VCaP (cell line): Measurements from ENCODE around the gene HDDC3.

Source experiments
- H3K27ac ChIP-seq: fragments of 450-650 bp; 2 replicates; pipeline ENCODE4 v1.5.1; 2017
- TF ChIP-seq, protein P1 (sequence below): fragments of 450-650 bp; conservative IDR thresholded peaks from 2 replicates; pipeline ENCODE4 v1.5.1; 2017; ENCODE audit warnings: mild to moderate bottlenecking, moderate library complexity

The HDDC3 gene

DNA sequence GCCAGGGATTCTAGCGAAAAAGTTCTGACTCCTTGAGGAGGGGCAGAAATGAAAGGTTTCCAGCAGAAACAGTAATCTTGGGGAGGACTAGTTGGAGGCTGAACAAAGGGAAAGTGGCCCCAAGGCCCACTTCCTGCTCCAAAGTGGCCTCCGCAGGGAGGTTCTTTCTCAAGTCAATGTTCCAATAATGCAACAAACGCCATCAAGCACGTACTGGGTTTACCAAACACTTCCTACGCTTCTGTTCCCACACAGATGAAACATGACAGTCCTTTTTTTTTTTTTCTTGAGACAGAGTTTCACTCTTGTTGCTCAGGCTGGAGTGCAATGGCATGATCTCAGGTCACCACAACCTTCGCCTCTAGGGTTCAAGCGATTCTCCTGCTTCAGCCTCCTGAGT is 12.7 kb upstream of the HDDC3 start:
- TF ChIP-seq, protein P1, sequence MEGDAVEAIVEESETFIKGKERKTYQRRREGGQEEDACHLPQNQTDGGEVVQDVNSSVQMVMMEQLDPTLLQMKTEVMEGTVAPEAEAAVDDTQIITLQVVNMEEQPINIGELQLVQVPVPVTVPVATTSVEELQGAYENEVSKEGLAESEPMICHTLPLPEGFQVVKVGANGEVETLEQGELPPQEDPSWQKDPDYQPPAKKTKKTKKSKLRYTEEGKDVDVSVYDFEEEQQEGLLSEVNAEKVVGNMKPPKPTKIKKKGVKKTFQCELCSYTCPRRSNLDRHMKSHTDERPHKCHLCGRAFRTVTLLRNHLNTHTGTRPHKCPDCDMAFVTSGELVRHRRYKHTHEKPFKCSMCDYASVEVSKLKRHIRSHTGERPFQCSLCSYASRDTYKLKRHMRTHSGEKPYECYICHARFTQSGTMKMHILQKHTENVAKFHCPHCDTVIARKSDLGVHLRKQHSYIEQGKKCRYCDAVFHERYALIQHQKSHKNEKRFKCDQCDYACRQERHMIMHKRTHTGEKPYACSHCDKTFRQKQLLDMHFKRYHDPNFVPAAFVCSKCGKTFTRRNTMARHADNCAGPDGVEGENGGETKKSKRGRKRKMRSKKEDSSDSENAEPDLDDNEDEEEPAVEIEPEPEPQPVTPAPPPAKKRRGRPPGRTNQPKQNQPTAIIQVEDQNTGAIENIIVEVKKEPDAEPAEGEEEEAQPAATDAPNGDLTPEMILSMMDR: no peak

DNA sequence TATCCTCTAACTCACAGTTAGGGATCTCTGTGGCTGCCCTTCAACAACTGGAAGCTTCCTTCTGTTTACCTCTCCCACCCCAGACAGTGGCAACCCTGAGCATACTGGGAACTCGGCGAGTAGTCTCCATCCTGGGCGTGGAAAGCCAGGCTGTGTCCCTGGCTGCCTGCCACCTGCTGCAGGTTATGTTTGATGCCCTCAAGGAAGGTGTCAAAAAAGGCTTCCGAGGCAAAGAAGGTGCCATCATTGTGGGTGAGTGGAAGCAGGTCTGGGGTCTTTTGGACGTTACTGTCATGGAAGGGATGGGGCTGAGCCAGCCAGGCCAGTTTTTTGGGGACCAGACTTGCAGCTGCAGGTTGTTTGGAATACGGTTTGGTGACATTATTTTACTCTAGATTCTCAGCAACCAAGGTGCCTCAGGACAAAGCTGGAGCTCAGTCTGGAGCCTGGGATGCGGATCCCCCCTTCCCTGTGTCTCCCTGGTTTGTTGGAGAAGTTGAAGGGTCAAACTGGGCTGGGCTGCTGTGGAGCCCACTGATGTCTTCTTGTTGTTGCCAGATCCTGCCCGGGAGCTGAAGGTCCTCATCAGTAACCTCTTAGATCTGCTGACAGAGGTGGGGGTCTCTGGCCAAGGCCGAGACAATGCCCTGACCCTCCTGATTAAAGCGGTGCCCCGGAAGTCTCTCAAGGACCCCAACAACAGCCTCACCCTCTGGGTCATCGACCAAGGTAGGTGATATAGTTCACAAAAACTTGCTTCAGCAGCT is 10.2 kb upstream of the HDDC3 start:
- H3K27ac ChIP-seq: no peak overlapping the region
- TF ChIP-seq, protein P1: no peak

More for the DNA sequence above, 12.7 kb upstream of the HDDC3 start:
- H3K27ac ChIP-seq: no peak overlapping the region

DNA sequence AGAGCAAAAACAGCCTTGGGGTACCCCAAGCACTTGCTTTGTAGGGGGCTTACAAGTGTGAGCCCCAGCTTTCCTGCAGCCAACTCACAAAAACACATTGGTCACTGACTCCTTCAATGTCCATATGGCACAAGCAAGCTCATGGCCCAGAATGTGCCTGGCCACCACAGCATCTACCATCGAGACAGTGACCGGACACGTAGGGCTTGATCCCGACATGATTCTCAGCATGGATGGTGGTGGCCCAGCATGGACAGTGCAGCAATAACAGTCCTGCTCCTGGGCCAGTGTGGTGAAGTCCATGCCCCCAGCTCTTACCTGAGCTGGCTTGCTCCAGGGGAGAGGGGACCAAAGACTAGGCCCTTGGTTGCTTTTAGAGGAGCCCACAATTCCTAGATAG is 8.7 kb upstream of the HDDC3 start:
- TF ChIP-seq, protein P1: no peak
- H3K27ac ChIP-seq: no peak overlapping the region

DNA sequence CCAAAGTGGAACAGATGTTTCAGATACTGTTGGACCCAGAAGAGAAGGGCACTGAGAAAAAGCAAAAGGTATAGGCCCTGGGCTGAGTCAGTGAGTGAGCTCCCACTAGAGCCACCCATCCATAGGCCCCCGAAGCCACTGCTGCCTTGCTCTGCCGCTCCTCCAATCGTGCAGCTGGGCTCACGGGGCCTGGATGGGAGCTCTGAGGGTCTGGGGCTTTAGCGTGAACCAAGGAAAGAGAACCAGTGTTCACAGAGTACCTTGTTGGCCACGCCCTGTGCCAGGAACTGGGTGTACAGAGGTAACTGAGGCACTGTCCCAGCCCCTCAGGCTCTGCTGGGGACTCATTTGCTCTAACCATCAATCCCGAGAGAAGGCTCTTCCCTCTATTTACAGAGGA is 7.4 kb upstream of the HDDC3 start:
- no peak overlapping the region for H3K27ac ChIP-seq
- TF ChIP-seq, protein P1: no peak

DNA sequence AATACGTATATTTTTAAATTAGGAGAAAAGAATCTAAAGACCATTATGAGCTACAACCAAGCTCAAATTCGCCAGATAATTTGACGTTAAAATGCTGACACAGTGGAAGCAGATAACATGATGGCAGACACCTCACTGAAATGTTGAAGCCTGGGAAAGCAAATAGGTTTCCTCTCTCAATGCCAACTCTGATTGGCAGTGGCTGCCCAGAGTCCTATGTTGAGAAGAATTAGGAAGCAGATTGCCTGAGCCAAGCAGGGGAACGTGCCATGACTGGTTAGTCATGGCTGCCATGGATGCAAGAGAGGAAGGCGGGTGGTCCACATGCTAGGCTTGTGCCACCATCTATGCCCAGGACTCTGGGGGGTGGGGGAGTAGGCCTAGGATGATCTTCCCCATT is 5.9 kb upstream of the HDDC3 start:
- TF ChIP-seq, protein P1: no peak

DNA sequence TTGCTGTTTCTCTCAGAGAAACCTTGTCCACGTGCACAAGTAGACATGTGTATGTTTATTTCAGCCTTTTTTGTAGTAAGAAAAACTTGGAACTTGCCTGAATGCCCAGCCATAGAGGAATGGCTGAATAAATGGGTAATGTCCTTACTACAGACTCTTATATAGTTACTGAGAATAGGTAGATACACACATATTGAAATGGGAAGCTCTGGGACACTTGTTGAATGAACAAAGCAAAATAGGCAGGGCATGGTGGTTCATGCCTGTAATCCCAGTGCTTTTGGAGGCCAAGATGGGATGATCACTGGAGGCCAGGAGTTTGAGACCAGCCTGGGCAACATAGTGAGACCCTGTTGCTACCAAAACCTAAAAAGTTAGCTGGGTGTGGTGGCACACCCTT is 4.5 kb upstream of the HDDC3 start:
- peak overlapping the region; percentile 94; the same call in 1 of the 2 replicates for H3K27ac ChIP-seq
- TF ChIP-seq, protein P1: no peak

More for the DNA sequence above, 5.9 kb upstream of the HDDC3 start:
- H3K27ac ChIP-seq: no peak overlapping the region

DNA sequence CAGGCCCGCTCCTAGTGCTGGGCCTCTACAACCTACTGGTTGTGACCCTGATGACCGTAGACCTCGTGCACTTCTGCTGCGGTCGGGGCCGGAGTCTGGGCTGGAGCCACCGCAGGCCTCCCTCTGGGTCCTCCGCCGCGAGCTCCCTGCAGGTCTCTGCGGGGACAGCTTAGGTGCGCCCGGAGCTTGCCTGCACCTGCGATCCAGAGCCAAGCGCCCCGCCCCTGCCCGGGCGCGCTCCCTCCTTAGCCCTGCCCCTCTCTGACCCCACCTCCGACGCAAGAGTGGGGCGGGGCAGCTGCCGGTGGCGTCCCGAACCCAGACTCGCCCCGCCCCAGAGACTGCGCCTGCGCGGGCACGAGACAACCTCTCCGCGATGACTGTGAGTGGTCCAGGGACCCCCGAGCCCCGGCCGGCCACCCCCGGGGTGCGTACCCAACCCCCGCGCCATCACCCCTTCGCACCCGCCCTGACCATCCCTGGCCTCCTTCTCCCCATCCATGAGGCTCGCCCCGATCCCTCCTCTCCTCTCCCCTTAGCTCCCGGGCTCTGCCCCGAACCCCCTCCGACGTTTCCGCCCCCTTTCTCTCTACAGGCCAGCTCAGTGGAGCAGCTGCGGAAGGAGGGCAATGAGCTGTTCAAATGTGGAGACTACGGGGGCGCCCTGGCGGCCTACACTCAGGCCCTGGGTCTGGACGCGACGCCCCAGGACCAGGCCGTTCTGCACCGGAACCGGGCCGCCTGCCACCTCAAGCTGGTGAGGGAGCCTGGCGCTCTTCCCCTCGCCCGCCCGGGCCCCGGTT is 2.8 kb upstream of the HDDC3 start, which contains the start of gene UNC45A:
Gene UNC45A (plus strand): TSS at position 337 of the 803 bp plus-strand sequence. CDS start 40 bp downstream, at position 377.
- peak within 1 kb of the TSS; percentile 94 for H3K27ac ChIP-seq
- TF ChIP-seq, protein P1: no peak
